Ectodermal cell (in vitro differentiated cells): ENCODE measurements around the gene SLC66A2.

ENCODE experiments used
- H3K27ac ChIP-seq: 2 replicates; pipeline ENCODE4 v1.7.0; 2013; ENCODE audit warnings: mild to moderate bottlenecking, low read depth, low read length; ENCODE audit not compliant: insufficient read depth, poor library complexity, severe bottlenecking
- H3K27me3 ChIP-seq: 2 replicates; pipeline ENCODE4 v1.7.0; 2013; ENCODE audit warnings: mild to moderate bottlenecking, low read length; ENCODE audit not compliant: insufficient read depth, control insufficient read depth, poor library complexity, severe bottlenecking
- H3K36me3 ChIP-seq: one replicate; pipeline ENCODE4 v1.7.0; 2013; ENCODE audit warnings: low read length; ENCODE audit not compliant: control insufficient read depth, insufficient read depth
- H3K4me1 ChIP-seq: one replicate; pipeline ENCODE4 v1.7.0; 2013; ENCODE audit warnings: low read length; ENCODE audit not compliant: control insufficient read depth, insufficient read depth
- H3K4me3 ChIP-seq: 2 replicates; pipeline ENCODE4 v1.7.0; 2013; ENCODE audit warnings: low read depth, low read length, control low read depth; ENCODE audit not compliant: insufficient read depth
- H3K9me3 ChIP-seq: 2 replicates; pipeline ENCODE4 v1.7.0; 2013; ENCODE audit warnings: mild to moderate bottlenecking, low read length, moderate library complexity; ENCODE audit not compliant: control insufficient read depth
- WGBS, 2 experiments: methylation state at CpG; one replicate each; pipeline ENCODE4 v1.1.7; 2013; ENCODE audit warnings: missing lambda C conversion rate in 2 of 2; 5-methylcytosine and 5-hydroxymethylcytosine counted together

The SLC66A2 gene

DNA sequence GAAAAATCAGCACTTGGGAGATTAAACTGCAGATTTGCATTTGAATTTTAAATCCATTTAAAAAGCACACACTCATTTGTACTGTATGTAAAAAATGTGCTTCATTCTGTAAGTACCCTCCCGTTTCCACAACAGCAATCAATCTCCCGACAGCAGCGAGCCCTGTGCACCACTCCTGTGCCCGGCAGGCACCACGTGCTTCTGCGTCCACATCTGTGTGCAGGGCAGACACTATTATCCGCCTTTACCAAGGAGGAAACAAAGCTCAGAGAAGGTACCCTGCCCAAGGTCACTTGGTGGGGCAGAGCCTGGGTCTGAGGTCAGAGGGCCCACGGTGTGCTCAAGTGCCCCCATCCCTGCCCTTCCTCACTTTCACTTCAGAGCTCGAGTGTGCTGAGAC is 20.5 kb upstream of the SLC66A2 start:
- 95 to 96% methylated on average over 9 of the region's 9 CpGs for WGBS, 2 experiments
- Histone ChIP-seq H3K27ac (no peak overlapping the region), H3K36me3 (peaks cover 32% of the 10 kb centered on the region), H3K27me3 (no peaks in the 10 kb centered on the region), H3K4me3 (no peak overlapping the region), H3K9me3 (no peaks in the 10 kb centered on the region), H3K4me1 (no peaks in the 10 kb centered on the region)

DNA sequence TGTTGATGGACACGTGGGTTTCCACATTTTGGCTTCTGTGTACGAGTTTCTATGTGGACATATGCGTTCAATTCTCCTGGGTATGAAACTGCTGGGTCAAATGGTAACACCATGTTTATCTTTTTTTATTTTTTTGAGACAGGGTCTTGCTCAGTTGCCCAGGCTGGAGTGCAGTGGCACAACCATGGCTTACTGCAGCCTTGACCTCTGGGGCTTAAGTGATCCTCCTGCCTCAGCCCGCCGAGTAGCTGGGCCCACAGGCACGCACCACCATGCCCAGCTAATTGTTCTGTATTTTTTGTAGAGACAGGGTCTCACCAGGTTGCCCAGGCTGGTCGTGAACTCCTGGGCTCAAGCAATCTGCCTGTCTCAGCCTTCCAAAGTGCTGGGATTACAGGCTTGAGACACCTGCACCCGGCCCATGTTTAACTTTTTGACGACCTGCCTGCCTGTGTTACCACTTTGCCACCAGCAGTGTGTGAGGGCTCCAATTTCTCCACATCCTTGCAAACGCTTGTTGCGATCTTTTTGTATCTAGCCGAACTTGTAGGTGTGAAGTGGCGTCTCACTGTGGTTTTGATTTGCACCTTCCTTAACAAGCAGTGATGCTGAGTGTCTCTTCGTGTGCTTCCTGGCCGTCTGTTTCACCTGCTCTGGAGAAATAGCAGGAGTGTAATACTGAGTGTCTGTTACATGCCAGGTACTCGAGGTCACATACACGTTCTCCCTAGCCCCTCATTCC is 19.9 kb upstream of the SLC66A2 start:
- Histone ChIP-seq H3K27ac (no peak overlapping the region), H3K36me3 (peaks cover 29% of the 10 kb centered on the region), H3K4me1 (no peaks in the 10 kb centered on the region), H3K4me3 (no peak overlapping the region), H3K9me3 (no peaks in the 10 kb centered on the region), H3K27me3 (no peaks in the 10 kb centered on the region)
- 94 to 95% methylated on average over 17 of the region's 17 CpGs for WGBS, 2 experiments

DNA sequence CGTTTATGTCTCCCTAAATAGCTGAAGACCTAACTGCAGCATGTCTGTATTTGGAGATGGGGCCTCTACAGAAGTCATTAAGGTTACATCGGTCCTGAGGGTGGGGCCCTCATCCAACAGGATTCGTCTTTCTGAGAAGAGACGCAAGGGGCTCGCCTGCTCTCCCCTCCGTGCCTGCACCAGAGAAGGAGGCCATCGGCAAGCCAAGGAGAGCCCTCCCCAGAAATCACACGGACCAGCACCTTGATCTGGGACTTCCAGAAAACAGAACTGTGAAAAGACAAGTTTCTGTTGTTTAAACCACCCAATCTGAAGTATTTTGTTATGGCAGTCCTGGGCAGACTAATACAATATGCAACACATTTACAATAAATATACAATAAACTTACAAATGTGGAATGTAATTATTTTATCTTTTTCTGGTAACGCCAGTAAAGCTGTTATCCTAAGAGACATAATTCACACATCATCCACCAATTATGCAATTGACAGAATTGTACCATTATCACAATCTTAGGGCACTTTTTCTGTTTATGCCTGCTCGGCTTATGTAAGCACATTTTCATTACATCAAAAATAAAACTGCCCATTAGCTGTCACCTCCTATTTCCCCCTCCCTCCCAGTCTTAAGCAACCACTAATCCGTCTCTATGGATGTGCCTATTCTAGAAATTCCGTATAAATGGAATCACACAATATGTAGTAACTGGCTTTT is 19.1 kb upstream of the SLC66A2 start:
- 94 to 95% methylated on average over 12 of the region's 12 CpGs for WGBS, 2 experiments
- Histone ChIP-seq H3K27me3 (no peaks in the 10 kb centered on the region), H3K36me3 (peaks cover 24% of the 10 kb centered on the region), H3K27ac (no peak overlapping the region), H3K4me3 (no peak overlapping the region), H3K4me1 (no peaks in the 10 kb centered on the region), H3K9me3 (no peaks in the 10 kb centered on the region)

DNA sequence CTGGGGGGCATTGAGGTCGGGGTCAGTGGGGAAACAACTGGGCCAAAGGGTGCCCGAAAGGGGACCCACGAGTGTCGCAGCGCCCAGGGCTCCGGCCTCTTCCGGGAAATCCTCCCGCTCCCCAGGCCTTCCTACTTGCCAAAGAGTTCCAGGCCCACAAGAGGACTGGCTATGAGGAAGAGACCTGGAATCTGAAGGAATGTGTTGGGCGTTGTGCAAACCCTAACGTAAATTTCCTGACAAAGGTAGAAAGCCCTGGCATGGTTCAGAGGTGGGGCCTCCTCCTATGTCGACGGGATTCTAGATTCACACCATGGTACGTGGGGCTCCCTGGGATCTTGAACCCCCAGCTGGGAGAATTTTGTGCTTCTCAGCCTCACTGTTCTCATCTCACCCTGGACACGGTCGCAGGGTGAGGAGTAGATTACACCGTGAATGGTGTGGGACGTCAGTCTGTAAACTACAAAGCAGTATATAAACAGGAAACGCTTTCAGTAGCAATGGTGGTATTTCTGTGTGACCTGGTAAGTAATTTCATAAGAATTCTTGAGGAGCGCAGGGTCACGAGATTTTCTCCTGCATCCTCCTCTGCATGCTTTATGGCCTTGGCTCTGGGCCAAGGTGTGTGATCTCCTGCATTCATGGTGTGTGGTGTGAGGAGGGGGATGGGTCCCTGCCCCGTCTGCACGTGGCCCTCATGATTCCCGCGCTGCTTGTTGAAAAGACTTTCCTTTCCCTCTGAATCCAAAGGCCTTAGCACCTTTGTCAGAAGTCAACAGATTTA is 13.9 kb upstream of the SLC66A2 start:
- H3K9me3 ChIP-seq = no peaks in the 10 kb centered on the region
- peaks cover 30% of the 10 kb centered on the region for H3K4me1 ChIP-seq
- H3K36me3 ChIP-seq = no peaks in the 10 kb centered on the region
- H3K4me3 ChIP-seq = peak overlapping the region; percentile 41
- no peak overlapping the region for H3K27ac ChIP-seq
- peaks cover 43% of the 10 kb centered on the region for H3K27me3 ChIP-seq
- WGBS, 2 experiments = 54 to 57% methylated on average over 20 to 24 of the region's 24 CpGs

DNA sequence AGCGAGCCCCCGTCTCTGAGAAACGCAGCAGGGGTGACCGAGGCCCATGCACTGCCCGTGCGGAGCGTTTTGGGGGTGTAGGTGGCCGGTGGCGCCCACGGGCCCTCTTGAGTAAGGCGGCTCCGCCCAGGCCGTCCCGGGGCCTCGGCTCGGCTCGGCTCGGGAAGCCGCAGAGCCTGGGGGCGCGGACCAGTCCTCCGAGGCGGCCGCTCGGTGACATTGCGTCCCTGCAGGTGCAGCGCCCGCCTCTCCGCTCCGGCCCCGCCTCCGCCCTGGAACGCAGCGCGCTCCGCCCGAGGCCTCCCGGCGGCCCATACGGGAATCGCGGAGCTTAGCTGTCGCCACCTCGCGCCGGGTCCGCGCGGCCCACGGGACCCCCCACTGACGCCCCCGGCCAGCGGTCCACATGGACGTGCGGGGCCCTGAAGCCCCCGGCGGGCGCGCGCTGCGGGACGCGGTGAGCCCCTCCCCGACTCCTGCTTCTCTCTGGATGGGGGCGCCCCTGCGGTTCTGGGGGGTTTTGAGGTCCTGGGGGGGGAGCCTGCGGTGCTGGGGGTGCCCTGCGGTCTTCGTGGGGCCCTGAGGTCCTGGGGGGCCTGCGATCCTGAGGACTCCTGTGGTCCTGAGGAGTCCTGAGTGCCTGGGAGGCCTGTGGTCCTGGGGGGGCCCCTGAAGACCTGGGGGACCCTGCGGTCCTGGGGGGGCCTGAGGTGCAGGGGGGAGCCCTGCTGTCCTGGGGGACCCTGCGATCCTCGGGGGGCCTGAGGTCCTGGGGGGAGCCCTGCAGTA is 13.1 kb upstream of the SLC66A2 start, which contains the start of gene HSBP1L1:
TSS of gene HSBP1L1 (plus strand) at position 314 of the 789 bp plus-strand sequence. CDS start at position 407, 93 bp downstream.
- H3K4me3 ChIP-seq = peak within 1 kb of the TSS; percentile 41
- 10 to 12% methylated on average over 73 of the region's 73 CpGs for WGBS, 2 experiments
- H3K27ac ChIP-seq = no peak within 1 kb of the TSS
- H3K4me1 ChIP-seq = peaks cover 35% of the 10 kb centered on the region
- H3K9me3 ChIP-seq = no peaks in the 10 kb centered on the region
- H3K27me3 ChIP-seq = peaks cover 43% of the 10 kb centered on the region
- no peaks in the 10 kb centered on the region for H3K36me3 ChIP-seq

DNA sequence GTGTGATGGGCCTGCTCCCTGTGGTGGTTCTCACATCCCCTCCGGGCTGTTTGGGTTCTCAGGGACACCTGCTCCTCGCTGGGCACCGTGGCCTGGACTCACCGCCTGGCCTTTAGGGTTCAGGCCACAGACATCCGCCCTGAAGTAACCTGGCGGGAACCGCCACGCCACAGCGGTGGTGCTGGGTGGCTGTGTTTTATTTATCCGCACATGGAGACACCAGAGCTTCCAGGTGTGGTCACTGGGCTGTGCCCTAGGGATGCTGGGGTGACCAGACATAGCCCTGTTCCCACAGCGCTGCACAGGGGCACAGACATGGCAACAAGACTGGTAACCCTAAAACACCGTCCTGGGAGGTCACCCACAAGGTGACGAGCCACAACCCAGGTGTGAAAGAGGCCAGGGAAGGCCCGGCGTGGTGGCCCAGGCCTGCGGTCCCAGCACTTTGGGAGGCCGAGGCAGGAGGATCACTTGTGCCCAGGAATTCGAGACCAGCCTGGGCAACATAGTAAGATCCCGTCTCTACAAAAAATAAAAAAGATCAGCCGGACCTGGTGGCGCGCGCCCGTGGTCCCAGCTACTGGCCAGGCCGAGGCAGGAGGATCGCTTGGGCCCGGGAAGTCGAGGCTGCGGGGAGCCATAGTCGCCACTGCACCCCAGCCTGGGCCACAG is 12.3 kb upstream of the SLC66A2 start:
- Histone ChIP-seq H3K27me3 (peaks cover 43% of the 10 kb centered on the region), H3K4me3 (peak overlapping the region; percentile 41), H3K36me3 (no peaks in the 10 kb centered on the region), H3K4me1 (peaks cover 36% of the 10 kb centered on the region), H3K27ac (no peak overlapping the region), H3K9me3 (no peaks in the 10 kb centered on the region)
- 91 to 93% methylated on average over 30 of the region's 30 CpGs for WGBS, 2 experiments

DNA sequence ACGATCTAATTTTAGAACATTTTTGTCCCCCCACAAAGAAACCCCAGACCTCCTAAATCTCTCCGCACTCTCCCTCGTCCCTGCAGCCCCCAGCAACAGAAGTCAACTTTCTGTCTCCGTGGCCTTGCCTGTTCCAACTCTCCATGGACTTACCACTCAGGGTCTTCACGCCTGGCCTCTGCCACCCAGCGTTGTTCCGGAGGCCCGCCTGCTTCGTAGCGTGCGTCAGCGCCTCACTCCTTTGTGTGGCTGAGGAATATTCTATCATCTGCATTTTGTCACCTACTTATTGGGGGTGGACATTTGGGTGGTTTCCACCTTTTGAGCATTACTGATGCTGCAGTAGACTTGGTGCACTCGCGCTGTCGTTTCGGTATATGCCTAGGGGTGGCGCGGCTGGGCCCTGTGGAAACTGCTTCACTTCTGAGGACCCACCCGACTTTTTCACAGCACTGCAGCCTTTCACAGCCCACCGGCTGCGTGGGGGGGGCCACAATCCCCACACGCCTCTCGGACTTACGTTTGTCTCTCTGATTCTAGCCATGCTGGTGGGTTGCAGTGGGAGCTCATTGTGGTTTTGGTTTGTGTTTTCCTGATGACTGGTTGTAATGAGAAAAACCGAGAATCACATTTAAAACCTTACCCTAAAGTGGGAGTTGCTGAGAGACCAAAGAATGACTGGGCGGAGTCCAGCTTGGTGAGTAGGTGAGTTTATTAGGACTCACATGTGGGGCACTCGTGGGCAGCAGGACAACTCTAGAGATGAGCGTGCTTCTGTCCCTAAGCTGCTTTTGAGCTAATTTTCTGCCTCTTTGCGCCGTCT is 11.6 kb upstream of the SLC66A2 start:
- WGBS, 2 experiments = 90 to 91% methylated on average over 30 of the region's 30 CpGs
- Histone ChIP-seq H3K27me3 (peaks cover 43% of the 10 kb centered on the region), H3K4me1 (peaks cover 36% of the 10 kb centered on the region), H3K4me3 (no peak overlapping the region), H3K36me3 (no peaks in the 10 kb centered on the region), H3K27ac (no peak overlapping the region), H3K9me3 (no peaks in the 10 kb centered on the region)

DNA sequence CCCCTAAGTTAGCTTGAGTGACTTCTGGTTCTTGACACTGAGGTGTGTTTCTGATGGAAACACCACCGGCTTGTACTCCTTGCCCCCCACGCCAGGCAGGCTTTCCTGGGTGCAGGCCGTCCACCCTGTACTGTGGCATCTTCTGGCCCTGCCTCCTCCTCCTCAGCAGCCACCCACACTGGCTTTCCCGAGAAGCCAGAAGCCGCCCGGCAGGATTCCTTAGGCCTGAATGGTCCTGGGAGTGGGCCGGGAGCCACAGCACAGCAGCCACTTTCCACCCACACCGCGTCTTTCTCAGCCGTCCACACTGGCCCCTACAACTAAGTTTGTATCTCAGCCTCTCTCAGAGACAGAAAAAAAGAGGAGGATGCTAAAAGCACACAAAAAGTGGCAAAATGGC is 10.9 kb upstream of the SLC66A2 start:
- no peaks in the 10 kb centered on the region for H3K9me3 ChIP-seq
- no peak overlapping the region for H3K27ac ChIP-seq
- H3K36me3 ChIP-seq = no peaks in the 10 kb centered on the region
- H3K4me3 ChIP-seq = no peak overlapping the region
- WGBS, 2 experiments = 77 to 79% methylated on average over 10 of the region's 10 CpGs
- peaks cover 36% of the 10 kb centered on the region for H3K4me1 ChIP-seq
- peaks cover 43% of the 10 kb centered on the region for H3K27me3 ChIP-seq
